HG02852 (cell line): ENCODE results near the gene RAE1.
A peak's percentile ranks its signal among the peaks of the same experiment; 100 is the strongest.

Experiments used
- ATAC-seq: cut with Tn5 transposase; IDR thresholded peaks from one replicate; pipeline ENCODE4 v1.9.1; 2021; ENCODE audit warnings: mild to moderate bottlenecking, moderate library complexity; ENCODE audit not compliant: unreplicated experiment

Gene RAE1

GRCh38 chr20:57398901-57399535, 48.0 kb downstream of the RAE1 start:
- no peak for ATAC-seq

GRCh38 chr20:57399587-57400155, 48.6 kb downstream of the RAE1 start:
- ATAC-seq: peak; percentile 45

- ATAC-seq: no peak
Measured at GRCh38 chr20:57400231-57400701, 49.2 kb downstream of the RAE1 start.

- no peak for ATAC-seq
Measured at GRCh38 chr20:57400821-57401564, 49.9 kb downstream of the RAE1 start.

- ATAC-seq: no peak
Measured at GRCh38 chr20:57401565-57401918, 50.5 kb downstream of the RAE1 start.

- ATAC-seq: no peak
Measured at GRCh38 chr20:57402206-57403125, 51.4 kb downstream of the RAE1 start.

- no peak for ATAC-seq
Measured at GRCh38 chr20:57403216-57403615, 52.2 kb downstream of the RAE1 start.

- ATAC-seq: no peak
Measured at GRCh38 chr20:57404006-57404405, 53.0 kb downstream of the RAE1 start.

GRCh38 chr20:57404419-57405072, 53.5 kb downstream of the RAE1 start:
- ATAC-seq: no peak

- ATAC-seq: no peak
Measured at GRCh38 chr20:57405236-57406016, 54.4 kb downstream of the RAE1 start.

- no peak for ATAC-seq
Measured at GRCh38 chr20:57407541-57407956, 56.5 kb downstream of the RAE1 start.

- no peak for ATAC-seq
Measured at GRCh38 chr20:57408131-57408530, 57.1 kb downstream of the RAE1 start.

- ATAC-seq: no peak
Measured at GRCh38 chr20:57408536-57409233, 57.6 kb downstream of the RAE1 start.

- ATAC-seq: no peak
Measured at GRCh38 chr20:57409316-57409671, 58.2 kb downstream of the RAE1 start.

- no peak for ATAC-seq
Measured at GRCh38 chr20:57409672-57410397, 58.8 kb downstream of the RAE1 start.

- no peak for ATAC-seq
Measured at GRCh38 chr20:57410398-57410920, 59.4 kb downstream of the RAE1 start.

GRCh38 chr20:57410924-57411323, 59.9 kb downstream of the RAE1 start:
- ATAC-seq: no peak
